Anterior cingulate cortex (tissue), 58 donors: ENCODE measurements around the gene TGIF1.

Experiments used
- DNase-seq, 58 donors: peaks; one replicate each; lab custom pipeline; 2025; lab: John Stamatoyannopoulos, UW

The TGIF1 gene

DNA sequence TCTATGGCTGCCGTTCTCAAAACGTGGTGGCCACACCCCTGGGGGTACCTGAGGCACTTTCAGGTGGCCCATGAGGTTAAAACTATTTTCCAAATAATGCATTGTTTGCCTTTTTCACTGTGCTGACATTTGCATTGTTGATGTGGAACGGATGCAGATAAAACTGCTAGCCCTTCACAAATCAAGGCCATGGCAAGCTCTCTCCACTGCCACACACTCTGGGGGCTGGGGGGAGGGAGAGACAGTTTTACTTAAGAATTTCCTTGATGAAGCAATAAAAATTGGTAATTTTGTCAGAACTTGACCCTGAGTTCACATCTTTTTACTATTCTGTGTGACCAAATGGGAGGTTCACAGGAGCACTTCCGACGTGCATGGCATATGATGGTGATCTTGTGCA, 22.0 kb upstream of the TGIF1 start:
- DNase-seq, result no peak

DNA sequence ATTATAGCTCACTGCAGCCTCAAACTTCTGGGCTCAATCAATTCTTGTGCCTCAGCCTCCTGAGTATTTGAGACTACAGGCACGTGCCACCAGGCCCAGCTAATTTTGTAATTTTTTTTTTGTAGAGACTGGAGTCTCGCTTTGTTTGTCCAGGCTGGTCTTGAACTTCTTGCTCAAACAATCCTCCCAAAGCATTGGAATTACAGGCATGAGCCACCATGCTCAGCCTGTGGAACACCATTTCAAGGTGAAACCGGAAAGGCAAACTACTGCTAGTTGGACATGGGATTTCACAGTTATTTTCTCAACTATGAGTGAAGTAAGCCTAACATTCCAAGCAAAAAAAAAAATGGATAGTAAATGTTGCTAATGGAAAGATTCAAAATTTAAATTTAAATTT, 20.9 kb upstream of the TGIF1 start:
- DNase-seq, result no peak

DNA sequence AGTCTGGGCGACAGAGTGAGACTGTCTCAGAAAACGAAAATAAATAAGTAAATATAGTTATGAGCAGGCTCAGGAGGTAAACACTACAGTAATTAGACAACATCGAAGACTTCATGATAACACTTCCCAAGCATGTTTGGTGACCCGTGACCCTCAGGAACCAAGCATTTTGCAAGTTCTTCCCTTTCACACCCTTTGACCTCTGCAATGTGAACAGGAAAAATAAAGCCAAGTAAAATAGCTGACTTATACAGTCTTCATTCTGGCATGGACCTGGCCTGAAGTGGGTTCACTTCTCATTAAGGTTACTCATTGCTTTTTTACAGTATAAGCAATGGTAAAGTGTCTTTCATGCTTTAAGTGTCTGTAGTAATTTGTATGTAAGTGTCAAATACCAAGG, 15.3 kb upstream of the TGIF1 start:
- DNase-seq, result no peak

DNA sequence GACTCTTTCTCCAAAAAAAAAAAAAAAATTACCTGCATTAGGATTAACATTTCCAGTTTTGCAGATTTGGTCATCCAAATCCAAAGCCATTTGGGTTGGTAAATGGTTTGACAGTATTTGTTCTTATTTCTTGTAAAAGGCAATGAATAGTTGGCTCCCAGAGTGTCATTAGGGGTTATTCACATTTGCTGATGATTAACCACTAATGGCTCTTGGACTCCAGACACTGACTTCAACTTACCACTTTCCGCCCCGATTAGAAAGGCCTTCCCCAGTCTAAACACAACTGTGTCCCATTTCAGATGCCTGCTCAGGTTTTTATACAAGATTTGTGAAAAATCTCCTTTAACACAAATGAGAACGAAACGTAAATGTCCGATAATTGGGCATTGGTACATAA, 9.6 kb upstream of the TGIF1 start:
- no peak for DNase-seq

DNA sequence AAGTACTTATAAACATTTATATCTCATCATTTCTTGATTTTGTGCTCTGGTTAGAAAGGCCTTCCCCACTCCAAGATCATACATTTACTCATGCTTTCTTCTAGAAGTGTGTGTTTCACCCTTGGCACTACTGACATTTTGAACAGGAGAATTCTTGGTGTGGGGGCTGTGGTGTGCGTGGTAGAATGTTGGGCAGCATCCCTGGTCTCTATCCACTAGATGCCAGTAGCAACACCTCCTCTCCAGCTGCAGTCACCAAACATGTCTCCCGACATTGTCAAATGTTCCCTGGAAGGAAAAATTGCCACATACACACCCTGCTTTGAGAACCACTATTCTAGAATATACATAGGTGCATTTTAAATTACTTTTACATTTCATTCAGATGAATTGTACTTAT, 8.7 kb upstream of the TGIF1 start:
- DNase-seq, result peak in 6 of 58 donors; percentile 4 to 27 (median 20)

DNA sequence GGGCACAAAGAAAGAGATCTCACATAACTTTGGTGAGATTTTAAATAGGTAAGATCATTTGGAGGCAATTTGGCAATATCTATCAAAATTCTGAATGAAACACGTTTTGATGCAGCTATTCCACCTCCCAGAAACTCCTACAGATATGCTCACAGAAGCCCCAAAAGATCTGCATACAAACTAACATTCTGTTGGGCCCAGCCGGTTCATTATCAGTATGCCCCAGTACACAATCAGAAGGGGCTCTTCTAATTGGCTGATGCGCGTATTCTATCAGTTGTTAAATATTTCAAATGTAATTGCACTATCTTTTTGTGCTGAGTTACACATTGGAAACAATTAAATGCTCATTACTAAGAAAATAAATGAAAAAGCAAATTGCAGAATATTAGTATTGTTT, 7.1 kb upstream of the TGIF1 start:
- DNase-seq, result no peak

DNA sequence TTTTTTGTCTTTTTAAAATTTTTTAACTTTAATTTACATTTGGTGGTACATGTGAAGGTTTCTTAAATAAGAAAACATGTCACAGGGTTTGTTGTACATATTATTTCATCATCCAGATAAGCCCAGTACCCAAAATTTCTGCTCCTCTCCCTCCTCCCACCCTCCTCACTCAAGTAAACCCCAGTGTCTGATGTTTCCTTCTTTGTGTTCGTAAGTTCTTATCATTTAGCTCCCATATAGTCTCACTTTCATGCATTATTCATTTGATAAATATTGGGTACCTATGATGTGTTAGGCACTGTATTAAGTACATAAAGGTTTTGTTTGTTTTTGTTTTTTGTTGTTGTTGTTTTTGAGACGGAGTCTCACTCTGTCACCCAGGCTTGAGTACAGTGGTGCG, 5.7 kb upstream of the TGIF1 start:
- no peak for DNase-seq

DNA sequence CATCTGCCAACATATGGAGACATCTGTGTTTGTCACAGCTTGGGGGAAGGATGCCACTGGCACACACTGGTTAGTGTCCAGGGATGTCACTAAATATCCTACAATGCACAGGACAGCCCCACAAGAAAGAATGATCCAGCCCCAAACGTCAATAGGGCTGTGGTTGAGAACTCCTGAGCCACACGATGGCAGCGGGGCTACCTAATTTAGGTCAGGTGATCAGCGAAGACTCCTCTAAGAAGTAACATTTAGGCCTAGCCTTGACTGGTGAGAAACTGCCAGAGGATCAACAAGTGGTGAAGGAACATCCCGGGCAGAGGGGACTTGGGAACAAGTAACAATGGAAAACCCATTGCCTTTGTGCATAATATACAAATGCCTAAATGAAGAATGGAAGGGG, 5.0 kb upstream of the TGIF1 start:
- no peak for DNase-seq

DNA sequence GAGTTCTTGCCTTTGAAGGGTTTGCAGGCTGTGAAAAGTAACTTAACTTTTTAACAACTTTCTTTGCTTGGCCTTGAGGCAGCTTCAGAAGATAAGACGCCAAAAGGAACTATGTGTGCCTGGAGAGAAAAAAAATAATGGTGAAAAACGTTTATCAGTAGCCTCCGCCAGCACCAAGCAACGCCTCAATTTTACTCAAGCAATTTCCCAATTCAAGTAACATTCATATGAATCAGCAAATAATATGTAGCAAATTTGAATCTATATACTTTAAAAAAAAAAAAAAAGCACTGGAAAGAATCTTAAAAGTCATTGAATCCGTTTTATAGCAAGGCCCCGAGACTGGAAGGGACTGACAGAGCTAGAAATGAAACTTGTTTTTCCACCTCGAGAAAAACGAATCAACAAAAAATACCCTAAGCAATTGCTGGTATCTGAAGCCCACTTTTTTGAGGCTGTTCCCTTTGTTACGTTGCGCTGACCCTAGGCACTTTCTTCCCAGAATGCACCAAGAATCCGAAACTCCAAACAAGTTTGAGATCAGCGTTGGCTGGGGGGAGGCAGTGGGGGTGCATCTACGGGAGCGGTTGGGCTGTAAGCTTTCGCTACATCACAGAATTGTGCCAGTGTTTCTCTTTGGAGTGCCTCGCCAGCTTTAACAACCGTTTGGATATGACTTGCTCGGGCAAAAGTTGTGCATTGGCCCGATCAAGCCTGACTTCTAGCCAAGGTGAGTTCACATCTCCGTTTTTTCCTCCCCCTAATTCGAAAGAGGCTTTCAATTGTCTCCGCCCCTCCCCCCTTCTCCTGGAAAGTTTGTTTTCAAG, 2.7 kb upstream of the TGIF1 start:
- peak in 21 of 58 donors; percentile 26 to 85 (median 63) for DNase-seq

DNA sequence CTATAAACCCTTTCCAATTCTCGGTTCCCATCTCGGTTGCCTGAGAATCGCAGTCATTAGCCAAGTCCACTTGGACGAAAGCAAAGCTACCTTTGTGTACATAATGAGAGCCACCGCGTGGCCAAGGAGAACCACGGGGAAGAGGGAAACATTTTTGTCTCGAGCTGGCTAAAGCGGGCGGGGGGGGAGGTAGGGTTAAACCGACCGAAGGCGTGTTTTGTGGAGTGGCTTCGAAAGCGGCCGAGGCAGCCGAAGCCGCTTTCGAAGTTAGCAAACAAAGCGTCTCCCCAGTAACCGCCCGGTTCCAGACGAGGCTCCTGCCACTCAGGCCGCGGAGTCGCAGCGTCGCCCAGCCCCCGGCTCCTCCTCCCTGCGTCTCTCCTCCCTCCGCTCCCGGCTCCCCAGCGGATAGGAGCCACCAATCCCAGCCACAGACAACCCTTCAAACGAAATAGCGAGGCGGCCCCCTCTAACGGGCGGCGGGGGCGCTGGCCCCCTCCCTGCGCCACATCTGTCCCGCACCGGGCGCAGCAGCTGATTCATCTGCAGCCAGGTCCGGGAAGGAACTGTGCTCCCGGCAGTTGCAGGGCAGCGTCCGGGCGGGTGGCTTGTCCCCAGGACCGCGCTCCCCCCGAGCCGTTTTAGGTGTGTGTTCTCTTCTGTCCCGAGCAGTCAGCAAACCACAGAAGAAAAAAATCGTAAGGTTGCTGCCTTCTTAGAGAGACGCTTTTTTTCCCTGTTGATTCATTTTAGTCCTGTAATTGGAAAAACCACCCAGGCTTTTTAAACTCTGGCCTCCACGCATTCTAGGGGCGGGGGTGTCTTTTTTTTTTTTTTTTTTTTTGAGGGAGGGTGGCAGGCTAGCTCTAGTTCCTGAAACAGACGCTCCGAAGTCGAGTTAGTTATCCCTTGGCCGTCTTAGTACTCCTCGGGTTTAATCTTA, 1.8 kb upstream of the TGIF1 start:
- DNase-seq, result peak in 57 of 58 donors; percentile 15 to 96 (median 86)

DNA sequence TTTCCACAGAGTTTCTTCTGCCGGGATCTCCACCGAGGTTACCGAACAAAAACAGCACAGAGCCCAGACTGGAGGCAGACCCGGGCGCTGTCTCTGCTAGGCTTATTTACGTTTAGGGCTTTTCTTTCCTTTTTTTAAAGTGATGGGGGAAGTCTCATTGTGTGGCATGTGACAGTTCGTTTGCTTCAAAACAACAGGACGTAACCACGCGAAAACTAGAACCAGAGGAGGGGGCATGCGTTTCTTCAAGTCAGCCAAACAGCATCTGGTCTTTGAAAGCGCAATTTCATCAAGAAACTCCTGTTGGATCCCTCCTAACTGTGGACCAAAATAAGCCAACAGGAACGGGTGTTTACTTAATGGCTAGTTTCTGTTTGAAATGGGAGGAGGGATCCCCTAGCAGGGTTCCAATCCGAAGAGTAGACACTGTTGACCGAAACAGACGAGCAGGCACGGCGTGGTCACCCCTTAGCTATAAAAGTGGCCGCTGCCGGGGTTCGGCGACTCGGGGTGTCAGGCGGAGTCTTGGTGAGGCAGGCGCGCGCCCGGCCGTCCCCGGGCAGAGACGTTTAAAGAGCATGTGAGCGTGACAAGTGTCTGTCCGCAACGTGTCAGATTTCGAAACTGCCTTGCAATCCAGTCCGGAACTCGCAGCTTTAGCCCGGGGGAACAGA, 997 bp upstream of the TGIF1 start:
- peak in 51 of 58 donors; percentile 18 to 81 (median 57) for DNase-seq

DNA sequence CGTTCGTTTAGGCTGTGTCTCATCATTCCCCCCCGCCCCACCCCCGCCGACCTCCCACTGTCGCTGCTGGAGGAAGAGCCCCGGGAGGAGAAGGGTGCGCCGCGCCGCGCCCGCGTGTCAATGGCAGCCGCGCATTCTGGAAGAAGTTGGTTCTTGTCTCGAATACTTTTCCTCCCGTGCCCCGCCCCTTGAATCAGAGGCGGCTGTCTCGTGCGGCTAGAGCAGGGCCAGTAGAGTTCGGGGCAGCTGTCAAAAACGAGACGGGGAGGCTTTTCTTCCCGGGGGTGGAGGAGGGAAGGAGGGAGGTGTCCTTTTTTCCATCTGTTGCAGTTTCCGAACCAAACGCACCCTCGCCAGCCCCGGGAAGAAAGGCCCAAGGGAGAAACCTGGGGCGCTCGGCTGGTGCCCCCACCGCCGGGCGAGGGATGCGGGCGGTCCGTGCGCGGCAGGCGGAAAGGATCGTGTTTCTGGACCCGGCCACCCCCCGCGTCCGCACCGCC, 410 bp upstream of the TGIF1 start:
- peak in 14 of 58 donors; percentile 29 to 76 (median 63) for DNase-seq

DNA sequence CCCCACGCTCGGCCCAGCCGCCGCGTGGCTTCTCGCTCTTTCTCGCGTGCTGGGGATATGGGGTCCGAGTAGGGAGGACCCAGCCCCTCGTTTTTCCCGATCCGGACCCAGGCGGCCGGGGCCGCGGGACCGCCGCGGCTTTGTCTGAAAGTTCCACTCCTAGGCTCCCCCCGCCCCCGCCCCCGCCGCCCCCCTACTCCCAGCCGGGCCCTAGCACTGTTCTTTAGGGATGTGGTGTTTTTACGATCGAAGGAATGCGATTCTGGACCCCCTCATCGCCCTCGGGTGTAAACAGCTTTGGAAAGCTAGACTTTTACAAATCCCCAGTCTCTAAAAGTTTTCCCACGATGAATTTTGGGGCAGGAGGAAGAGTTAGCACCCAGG, 819 bp downstream of the TGIF1 start:
- peak in 2 of 58 donors; percentile 43 to 65 for DNase-seq

DNA sequence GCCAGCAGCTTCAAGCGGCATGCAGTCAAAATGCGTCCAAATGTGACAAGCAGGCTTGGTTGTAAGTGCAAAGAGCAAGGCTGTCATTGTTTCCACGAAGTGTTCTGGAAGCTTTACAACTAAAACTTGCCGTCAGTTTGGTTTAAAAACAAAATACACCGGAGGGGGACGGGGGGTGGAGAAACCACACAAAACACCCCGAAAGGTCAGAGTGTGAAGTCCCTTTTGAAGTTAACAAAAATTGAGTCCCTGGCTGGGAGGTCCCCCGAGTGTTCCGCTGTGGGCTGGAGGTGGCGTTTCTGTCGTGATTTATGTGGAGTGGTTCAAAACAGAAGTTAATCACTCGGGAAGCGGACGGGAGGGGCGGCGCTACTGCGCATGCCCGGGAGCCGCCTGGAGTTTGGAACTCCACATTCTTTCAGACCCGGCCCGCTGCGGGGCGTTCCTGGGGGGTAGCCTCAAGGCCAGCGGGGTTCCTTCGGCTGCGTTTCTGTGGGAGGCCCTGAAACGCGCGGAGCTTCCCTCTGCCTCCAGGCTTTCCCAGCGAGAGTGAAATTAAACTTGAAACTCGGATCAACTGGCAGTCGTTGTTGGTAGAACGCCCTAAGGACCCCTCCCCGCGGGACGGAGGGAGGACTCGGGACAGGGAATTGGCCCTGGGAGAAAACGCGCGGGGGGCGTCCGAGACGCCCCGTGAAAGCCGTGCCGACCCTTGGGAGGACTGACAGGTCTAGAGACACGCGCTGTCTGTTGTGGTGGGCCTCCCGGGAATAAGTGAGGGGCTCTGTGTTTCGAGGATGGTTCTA, 1.4 kb downstream of the TGIF1 start:
- peak; percentile 29 to 95 (median 78) for DNase-seq

DNA sequence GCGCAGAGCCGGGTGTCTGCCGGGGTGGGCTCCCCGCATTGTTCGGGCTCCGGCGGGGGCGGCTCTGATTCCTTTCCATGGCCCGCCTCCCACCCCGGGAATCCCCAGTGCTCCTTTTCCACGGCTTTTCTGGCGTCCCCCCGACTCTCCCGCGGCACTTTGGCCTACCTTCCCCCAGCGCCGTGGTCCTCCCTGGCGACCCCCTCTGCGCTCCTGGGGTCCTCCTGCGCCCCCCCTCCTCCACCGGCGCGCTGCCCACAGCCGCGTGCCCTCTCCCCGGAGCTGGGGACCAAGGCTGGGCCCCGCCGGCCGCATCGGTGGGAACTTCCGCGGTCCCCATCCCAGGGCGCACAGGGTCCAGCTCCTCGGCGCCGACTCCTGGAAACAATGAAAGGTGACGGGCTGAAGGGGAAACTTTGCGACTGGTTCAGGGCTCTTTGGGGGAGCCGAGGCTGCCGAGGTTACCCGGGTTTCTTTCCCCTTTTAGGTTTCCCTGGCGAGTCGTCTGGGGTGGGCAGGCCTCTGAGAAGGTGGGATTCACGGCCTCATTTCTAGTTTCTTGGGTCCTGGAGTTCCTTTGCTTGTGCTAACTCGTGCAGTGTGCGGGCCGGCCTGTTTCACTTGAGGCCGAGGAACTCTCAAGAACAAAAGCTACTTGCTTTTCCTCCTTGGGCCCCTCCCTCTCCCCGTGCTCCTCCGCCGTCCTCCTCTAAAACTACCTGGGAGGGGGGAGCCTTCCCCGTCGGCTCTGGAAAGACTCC, 2.2 kb downstream of the TGIF1 start:
- DNase-seq, result peak in 22 of 58 donors; percentile 13 to 64 (median 35)

DNA sequence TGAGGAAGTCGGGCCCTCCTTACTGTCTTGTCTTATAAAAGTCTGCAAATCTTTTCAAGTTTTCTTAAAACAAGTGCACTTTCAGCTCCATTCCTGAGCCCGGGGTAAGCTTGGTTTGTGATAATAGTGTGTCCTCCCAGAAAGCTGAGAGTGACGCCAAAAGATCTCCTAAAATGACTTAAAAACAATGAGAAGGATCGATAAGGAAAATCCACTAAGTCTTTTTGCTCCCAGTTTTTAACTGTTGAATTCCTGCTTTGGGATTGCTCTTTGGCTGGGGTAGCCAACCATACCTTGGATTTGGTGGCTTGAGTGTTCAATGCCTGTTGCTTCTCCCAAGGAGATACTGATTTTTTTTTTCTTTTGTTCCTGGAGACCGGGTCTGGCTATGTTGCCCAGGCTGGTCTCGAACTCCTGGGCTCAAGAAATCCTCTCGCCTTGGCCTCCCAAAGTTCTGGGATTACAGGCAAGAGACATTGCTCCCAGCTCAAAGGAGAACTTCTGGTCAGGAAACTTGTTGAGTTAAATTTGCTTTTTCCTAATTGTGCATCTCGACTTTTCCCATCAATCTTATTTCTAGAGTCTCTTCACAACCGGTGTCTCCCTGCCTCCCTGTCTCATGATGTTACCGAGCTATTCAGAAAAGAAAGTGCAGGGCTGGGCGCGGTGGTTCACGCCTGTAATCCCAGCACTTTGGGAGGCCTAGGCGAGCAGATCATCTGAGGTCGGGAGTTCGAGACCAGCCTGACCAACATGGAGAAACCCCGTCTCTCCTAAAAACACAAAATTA, 3.0 kb downstream of the TGIF1 start:
- DNase-seq, result no peak

DNA sequence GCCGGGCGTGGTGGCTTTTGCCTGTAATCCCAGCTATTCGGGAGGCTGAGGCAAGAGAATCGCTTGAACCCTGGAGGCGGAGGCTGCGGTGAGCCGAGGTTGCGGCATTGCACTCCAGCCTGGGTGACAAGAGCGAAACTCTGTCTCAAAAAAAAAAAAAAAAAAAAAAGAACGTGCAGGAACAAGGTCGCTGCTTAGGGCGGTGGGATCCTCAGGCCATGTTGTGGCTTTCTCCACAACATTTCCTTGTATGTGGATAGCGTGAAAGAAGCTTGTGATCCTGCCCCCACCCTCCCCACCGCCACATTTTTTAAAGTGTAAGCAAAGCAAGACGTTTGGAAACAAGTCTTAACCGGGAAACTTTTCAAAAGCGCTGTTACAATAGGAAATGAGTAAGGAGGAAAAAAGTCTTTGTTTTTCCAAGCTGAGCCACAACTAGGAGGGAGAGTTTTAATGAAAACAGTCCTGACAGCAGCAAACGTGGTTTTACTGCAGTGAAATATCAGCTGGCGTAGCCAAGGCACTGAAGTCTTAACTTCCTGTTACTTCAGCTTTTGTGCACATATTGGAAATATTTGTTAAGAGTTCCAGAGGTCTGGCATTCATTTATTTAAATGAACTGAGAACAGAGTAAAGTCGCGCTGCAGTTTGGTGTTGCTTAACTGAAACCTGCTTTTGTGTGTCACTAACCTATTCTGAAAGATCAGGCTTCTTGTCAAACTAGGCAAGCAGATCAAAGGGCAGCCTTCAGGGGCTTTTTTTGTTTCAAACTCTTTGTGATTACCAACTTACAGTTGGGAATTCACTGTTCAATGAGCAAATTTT, 3.8 kb downstream of the TGIF1 start:
- DNase-seq, result peak in 3 of 58 donors; percentile 5 to 34 (median 11)
